ENCODE measurements around the gene CTAGE1.
"Not testable (repeated sequence)": the region's sequence is repeated elsewhere in the genome, so short reads cannot be mapped to it uniquely, and the experiment has no call there.

CTAGE1 gene

DNA sequence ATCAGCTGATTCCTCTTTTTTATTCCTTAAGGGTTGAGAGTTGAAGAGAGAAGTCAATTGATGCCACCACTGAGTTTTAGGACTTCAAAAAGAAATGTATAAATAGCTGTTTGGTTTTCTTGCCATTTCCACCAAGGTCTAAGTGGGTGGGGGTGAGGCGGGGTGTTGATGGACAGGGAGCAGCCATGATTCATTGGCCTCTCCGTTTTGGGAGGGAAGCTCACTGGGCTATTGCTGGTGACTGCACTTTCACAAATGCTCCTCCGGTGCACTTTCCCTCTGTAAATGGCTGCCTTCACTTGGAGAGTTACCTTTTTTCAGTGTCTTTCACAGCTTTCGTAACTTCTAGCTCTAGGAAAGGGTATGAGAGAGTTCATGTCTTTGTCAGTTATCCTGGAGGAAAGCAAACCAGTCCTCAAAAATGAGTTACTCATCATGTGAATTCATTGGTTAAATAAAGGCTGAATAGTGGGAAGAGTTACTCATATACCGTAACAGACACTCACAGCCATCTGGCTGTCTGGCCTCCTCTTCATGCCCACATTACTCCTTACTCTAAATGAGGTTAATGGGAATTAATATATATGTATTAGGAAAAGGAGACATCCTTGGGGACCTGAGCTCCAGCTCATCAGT lies 17.4 kb upstream of the CTAGE1 start:
- DNase-seq: no peak

DNA sequence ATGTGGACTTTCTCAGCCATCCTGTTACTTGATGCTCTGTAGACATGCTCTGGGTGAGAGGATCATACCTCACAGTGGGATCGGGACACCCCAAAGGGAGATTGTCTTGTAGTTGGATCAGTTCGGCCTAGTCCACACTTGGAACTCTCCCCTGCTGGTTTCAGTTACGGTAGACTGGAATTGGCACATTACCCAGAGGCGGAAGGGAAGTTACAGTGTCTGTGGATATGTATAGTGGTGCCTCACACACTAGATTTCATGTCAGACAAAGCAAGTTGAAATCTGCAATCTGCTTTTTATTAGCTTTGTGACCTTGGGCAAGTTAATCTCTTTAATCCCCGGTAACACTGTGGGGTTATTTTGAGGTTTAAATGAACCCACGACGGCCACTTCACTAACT lies 16.2 kb upstream of the CTAGE1 start:
- no peak for DNase-seq

DNA sequence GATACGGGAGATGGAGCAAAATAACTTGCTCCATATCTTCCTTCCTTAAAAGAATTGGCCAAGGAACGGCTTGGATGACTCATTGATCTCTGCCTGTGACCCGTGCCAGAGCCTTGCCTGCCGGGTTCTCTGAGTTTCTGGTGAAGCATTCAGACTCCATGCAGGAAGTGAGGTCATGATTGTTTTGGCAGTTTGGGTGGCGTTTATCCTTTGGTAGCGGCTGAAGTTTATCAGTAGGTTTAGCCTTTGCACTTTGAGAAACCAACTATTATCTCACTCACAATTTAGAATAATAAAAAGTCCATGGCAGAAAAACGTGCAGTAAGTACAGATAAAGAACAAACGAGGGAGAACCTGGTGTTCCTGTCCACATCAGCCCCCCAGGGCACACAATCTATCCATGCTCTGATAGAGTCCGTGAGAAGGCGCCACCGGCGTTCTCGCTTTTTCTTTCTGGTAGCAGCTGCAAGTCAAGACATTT lies 15.0 kb upstream of the CTAGE1 start:
- no peak for DNase-seq

DNA sequence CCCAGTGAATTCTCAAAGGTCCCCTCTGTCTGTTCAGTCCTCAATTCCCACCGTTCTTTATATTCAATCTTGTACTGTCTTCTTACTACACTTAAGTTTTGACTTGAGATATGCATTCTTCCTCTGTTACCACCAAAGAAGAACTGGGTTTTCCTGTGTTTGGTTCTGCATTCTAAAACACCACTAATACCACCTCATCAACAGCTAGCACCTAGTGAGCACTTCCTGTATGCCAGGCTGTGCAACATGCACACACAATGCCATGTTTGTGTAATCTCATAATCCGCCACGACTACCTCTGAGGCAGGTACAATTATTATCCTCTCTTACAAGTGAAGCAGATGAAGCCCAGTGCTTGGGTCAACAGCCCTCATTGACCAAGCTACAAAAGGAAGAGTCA lies 11.8 kb upstream of the CTAGE1 start:
- DNase-seq: no peak

DNA sequence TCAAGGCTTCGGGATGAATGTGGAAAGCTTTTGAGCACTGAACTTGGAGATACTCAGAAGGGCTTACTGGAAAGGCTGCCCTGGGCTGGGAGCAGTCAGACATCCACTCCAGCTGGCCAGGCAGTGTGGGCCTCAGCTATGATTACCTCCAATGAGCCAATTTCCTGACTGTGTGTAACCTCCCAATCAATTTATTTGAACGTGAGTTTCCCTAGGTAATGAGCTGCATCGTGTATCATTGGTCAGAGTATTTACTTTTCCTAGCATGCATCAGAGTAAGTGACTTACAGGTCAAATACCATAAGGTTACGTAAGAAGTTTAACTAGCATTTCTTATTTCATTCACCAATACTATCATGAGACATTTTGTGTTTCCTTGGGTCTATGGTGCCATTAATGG lies 11.0 kb upstream of the CTAGE1 start:
- DNase-seq: no peak

DNA sequence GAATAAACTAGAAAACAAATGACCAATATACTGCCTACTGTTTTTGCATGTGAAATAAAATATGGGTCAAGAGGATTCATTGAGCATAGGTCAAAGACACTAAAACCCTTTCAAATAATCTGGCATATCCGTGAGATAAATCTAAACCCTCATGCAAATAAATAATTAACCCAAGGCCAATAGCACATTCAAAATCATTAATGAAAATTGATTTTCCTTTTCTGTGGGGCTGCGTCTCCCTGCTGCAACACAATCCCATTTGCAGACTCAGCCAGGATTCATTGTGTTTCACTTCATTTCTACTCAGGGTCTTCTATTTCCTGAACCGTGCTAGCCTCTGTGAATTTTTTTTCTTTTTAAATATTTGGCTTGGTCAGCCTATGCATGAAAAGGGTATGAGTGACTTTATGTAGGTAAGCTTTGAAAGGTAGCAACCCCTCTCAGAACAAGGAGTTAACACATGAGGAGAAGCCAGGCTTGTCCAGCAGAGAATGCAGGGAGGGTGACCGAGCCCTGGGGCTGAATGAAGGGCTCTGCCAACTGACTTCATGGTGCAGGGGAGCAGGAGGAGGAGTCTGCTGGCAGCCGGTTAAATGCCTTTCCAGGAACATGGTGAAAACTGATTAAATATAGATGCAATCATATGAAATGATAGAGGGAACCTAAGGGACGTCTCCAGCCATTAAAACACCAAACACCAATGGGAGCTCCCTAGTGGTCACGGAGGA lies 10.3 kb upstream of the CTAGE1 start:
- DNase-seq: no peak

DNA sequence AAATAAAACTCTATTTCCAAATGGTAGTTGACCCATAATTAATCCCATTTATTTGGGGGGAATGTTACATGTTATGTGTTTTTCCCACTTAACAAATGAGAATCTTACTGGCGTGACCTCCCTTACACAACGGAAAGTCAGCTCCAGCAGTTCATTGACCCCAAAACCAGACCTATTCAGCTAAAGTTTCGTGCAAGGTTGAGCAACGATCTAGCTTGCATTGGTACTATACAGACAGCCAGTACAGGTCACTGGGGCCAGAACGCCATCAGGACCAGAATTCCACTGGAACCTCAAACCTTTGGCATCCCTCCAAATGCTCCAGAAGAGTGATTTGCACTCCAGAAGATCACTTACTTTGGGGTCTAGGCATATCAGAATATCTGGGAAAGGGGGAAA lies 6.8 kb upstream of the CTAGE1 start:
- no peak for DNase-seq

DNA sequence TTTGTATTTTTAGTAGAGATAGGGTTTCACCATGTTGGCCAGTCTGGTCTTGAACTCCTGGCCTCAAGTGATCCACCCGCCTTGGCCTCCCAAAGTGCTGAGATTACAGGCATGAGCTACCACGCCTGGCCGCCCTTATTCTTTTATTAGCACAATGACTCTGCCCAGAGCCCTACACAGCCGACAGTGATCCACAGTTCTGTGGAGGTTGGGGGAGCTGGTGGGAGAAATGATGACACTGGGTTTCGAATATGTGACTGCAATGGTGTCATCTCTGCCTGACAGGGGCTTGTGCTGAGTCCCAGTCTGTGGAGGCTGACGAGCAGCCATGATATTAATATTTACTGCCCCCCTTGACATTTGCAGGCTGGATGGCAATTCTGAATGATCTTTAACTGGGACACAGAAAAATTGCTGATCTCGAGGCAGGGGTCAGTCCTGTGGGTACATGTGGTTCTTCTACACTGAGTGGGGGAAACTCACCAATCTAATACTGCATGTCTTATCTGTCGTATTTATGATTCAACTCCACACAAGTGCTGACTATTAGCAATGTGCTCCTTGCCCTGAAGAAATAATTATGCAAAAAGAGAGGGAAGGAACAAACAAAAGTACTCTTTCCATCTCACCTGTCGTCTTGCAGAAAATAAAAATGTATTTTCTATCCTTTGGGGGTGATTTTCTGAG lies 6.3 kb upstream of the CTAGE1 start:
- DNase-seq: no peak

DNA sequence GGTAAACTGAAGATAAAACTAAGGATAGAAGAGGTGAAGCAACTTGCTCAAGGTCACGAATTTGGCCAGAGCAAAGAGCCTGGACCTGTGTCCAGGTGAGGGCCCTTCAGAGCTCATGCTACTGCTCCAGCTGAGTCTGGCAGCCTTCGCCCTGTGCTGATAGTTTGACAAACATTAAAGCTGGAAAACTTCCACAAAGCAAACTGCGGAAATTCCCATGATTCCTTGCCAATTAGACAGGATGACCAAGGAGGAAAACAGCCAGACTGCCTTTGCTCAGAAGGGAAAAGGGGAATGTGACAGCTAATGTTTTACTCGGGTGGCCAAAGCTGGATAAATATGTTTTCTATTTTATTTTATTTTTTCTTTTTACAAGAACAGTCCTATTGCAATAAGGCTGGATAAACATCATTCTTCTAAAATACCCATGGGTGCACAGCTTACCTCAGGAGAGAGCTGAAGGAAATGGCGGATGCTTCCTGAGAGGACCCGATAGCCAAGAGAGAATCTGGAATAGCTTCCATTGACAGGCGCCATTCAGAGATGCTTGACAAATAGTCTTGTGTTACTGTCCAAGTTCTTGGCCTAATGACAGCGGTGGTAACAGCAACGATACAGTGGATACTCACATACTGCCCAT lies 5.3 kb upstream of the CTAGE1 start:
- no peak for DNase-seq

DNA sequence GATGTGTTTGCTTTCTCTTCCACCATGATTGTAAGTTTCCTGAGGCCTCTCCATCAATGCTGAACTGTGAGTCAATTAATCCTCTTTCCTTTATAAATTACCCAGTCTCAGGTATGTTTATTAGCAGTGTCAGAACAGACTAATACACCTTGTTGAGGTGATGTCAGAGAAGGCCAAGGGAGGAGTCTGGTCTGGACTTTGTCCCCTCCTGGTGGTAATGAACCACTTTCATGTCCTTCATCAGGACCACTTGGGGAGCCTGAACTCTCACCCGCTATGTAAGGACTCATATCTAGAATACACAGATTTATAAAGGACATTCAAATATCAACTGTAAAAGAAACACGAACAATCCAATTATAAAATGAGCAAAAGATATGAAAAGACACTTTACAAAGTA lies 2.9 kb upstream of the CTAGE1 start:
- DNase-seq: no peak

DNA sequence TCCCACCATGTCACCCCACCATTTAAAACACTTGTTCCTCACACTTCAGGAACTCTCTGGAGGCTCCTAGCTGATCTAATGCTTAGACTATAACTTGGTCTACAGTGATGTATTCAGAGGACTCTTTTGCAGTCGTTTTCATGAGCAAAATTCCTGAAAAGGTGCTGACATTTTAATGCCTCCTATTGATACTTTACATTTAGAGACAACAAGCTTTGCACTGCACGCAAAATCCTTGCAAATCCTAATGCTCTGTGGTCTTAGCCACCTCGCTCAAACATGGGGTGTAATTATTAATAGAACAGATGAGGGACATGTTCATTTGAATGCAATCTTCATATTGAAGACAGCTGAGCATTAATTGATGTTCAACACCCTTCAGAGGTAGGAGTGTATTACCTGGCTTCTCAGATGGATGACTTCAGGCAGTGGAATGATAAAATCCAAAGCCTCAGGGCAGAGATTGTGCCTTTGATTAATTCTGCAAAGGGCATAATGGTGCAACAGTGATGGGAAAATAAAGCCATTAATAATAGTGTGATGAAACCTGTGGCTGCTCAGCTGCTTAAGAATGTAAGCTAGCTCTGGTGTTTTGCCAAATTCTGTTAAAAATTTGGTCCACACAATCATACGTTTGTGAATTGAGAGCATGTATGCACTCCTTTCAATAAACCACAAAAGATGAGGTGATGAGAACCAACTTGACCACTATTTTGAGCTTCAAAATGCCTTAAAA lies 5.4 kb downstream of the CTAGE1 start:
- DNase-seq: no peak

DNA sequence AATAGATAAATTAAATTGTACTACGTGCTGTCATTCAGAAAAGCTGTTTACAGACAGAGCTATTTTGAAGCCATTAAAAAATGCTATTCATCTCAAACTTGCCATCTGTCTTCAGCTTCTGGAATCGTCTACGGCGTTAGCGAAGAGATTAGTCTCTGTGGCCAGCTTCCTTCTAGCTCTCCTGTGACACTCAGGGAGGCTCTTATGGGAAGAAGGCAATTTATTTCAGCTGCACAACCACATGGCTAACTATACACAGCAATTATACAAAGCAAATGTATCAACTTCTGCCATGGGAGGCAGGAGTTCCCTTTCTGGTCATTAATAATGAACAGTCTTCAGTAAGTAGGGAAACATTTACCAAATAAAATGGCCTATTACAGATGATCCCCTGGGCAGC lies 6.3 kb downstream of the CTAGE1 start:
- no peak for DNase-seq

DNA sequence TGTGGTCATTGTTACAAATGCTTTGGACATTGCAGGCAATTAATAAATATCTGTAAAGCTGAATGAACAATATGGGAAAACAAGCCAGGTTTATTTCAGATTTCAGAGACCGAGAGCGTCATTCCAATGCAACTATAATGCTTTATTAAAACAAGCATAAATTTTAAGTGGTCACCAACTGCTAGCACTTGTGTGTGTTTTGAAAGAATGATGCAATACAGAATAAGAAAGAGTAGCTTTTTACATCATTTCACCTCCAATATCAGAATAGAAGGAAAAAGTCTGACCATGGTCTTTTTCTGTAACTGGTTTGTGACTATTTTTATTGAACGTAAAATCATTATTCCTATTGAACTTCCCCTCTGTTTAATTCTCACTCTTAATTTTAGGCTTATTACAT lies 7.6 kb downstream of the CTAGE1 start:
- no peak for DNase-seq

DNA sequence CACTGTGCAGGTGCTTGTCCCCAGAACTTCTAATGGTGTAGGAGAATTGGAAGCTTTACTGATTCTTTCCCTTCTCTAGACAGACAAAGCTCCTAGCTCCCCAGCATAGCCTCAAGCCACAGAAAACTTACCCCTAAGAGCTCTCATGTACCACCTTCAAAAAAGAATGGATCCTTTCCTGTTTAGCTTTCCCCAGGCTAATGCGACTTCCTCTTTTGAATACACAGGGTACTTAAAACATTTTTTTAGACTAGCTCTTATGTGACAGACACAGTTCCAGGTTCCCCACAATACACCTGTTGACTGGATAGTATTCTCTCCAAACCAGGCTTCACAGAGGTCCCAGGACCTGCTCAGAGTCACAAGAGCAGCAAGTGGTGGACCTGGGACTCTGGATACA lies 8.3 kb downstream of the CTAGE1 start:
- no peak for DNase-seq

DNA sequence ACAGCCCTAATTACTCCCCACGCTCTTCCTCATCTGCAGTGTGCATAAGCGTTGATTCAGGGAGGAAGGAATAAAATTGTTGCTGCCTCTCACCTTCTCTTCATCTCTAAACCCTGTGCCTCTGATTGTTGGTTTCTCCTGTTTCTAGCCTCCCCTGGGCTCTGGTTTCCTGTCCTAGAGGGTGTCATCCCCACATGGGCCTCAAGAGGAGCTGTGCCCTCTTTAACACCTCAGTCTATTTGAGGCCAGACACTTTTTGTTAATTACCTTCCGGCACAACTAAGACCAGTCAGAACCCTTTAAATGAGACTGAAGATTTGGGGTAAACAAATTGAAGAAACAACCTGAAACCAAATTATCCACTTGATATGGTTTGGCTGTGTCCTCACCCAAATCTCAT lies 9.7 kb downstream of the CTAGE1 start:
- DNase-seq: no peak

DNA sequence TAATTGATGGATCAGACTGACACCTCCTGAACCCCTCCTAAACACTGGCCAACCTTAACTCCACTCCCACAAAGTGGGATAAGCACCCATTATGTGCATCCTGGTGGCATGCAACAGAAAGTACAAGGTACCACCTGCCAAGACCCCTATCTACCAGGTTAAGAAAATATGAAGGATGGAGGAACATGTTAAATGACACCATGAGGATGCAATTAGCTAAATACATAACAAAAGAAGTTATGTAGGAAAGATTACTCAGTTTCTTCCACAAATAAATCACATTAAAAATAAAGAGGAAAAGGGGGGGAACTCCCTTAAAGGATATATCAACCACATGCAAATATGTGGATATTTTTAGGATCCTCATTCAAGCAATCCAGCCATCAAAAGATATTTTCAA lies 12.6 kb downstream of the CTAGE1 start:
- DNase-seq: no peak

DNA sequence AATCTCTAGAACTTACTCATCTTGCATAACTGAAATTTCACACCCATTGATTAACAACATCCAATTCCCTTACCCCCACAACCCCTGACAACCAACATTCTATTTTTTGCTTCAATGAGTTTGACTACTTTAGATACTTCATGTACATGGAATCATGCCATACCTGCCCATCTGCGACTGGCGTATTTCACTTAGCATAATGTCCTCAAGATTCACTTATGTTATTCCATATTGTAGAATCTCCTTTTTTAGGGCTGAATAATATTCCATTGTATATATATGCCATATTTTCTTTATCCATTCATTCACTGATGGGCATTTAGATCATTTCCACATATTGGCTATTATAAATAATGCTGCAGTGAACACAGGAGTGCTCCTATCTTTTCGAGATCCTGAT lies 13.8 kb downstream of the CTAGE1 start:
- DNase-seq: no peak

DNA sequence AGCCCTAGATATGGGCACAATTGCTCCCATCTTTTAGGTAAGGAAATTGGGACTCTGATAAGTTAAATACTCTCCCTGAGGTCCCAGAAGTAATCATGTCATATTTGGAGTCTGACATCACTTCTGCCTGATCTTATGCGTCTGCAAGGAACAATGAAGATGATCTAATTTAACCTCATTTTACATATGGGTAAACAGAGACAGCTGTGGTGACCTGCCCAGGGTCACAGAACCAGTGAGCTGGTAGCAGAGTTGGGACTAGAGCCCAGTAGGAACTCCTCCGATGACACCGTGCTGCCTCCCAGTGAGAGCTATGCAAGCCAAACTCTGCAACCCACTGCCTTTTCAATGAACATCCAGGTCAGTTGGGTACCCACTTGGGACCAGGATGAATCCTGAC lies 17.8 kb downstream of the CTAGE1 start:
- DNase-seq: no peak

DNA sequence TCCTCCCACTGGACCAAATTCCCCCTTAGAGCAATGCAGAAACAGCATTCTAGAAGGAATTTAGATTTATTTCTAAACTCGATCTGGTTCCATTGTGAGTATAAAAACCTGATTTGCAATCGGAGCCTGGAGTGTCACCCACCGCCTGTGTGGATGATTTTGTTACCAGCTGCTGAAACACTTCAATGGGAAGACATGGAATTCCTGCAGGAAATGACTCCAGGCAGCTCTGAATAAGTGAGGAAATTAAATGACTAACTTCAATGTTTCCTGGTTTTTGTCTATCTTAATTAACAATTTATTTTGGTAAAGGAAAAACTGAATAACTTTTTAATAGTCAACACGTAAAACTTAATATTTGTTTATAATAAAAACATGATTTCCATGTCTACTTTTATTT lies 19.3 kb downstream of the CTAGE1 start:
- no peak for DNase-seq

DNA sequence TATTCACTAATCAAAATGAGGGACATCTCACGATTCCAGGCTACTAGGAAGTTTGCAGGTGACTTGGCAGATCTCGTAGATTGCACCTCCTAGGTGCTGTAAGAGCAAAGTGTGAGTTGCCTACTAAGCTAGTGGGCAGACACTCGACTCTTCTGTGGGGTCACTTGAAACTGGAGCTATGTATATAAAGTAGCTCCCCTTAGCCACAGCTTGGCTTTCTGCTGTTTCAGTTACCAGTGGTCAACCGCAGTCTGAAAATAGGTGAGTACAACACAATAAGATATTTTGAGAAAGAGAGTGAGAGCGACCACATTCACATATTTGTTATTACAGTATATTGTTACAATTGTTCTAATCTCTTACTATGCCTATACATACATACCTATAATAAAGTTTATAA lies 23.3 kb downstream of the CTAGE1 start:
- DNase-seq: no peak

DNA sequence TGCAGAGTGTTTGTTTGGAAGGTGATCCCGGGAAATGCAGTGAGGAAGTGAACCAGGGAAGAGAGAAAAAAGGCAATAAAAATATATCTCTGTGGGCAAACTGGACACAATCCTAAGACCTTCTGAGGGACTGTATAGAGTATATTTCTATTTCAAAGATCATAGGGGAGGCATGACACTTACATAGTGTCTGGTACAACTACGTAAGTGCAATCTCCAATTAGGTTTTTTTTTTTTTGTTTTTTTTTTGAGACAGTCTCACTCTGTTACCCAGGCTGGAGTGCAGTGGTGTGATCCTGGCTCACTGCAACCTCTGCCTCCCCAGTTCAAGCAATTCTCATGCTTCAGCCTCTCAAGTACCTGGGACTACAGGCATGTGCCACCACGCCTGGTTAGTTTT lies 24.6 kb downstream of the CTAGE1 start:
- DNase-seq: not testable (repeated sequence)

DNA sequence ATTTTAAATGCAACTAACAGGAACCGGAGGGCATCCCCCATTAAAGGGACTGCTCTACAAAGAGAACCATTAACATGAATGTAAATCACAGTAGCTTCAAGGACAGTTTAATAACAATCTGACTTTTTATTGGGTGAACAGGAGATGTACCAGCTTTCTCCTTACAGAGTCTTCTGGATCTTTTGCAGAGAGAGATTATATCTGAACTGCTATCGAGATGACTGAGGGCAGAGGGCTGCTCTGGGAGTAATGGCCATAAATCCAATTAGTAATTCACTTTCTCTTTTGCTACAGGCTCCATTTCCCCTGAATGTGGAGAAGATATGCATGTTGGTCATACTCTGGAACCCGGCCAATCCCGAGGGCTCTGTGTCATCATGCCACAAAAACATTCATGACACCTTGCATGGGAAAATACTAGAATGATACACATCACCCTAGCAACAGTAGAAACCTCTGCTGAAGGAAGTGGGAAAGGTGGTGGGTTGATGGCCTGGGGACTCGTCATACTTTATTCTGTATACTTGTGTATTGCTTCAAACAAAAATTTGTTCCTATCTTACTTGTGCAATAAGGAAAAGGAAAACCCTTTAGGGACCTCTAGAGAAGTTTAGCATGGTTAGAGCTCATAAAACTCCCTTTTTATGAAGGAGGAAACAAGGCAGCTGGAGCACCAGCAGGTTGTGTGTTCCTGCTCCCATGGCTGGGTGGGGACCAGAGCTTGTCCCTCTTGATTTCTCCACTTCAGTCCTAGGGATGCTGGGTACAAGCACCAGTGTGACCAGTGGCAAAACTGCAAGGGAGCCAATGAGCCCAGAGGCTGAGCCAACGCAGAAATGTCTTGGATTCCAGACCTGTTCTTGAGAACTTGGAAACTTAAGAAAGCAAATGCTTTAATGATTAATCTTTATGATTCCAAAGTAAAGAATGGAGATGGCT lies 26.0 kb downstream of the CTAGE1 start:
- DNase-seq: no peak

All from activated CD4-positive, alpha-beta T cell treated with anti-CD3 and anti-CD28 coated beads for 1 hour (primary cell).